GM18519 (cell line): ENCODE measurements around the gene ADK.
"Not testable (repeated sequence)": the region's sequence is repeated elsewhere in the genome, so short reads cannot be mapped to it uniquely, and the experiment has no call there.

Experiments used
- ATAC-seq: cut with Tn5 transposase; IDR thresholded peaks from one replicate; pipeline ENCODE4 v1.9.1; 2021; ENCODE audit warnings: mild to moderate bottlenecking, moderate library complexity; ENCODE audit not compliant: unreplicated experiment, low FRiP score

Gene ADK

GRCh38 chr10:74292871-74293427, 141.9 kb downstream of the ADK start:
- no peak for ATAC-seq

- ATAC-seq: no peak
Measured at GRCh38 chr10:74293686-74294371, 142.8 kb downstream of the ADK start.

GRCh38 chr10:74297389-74298080, 146.5 kb downstream of the ADK start:
- ATAC-seq: no peak

- ATAC-seq: not testable (repeated sequence)
Measured at GRCh38 chr10:74300074-74300621, 149.1 kb downstream of the ADK start.

- no peak for ATAC-seq
Measured at GRCh38 chr10:74300666-74301065, 149.6 kb downstream of the ADK start.

- no peak for ATAC-seq
Measured at GRCh38 chr10:74305730-74306129, 154.7 kb downstream of the ADK start.

GRCh38 chr10:74306227-74306982, 155.4 kb downstream of the ADK start:
- no peak for ATAC-seq

GRCh38 chr10:74307061-74307651, 156.1 kb downstream of the ADK start:
- no peak for ATAC-seq

- no peak for ATAC-seq
Measured at GRCh38 chr10:74310652-74311257, 159.7 kb downstream of the ADK start.

- no peak for ATAC-seq
Measured at GRCh38 chr10:74314166-74314565, 163.1 kb downstream of the ADK start.

GRCh38 chr10:74320026-74320425, 169.0 kb downstream of the ADK start:
- ATAC-seq: no peak

GRCh38 chr10:74320717-74321116, 169.7 kb downstream of the ADK start:
- no peak for ATAC-seq

GRCh38 chr10:74322141-74322540, 171.1 kb downstream of the ADK start:
- ATAC-seq: no peak

- ATAC-seq: no peak
Measured at GRCh38 chr10:74322565-74322964, 171.5 kb downstream of the ADK start.

- no peak for ATAC-seq
Measured at GRCh38 chr10:74328388-74328787, 177.4 kb downstream of the ADK start.

GRCh38 chr10:74329873-74330272, 178.9 kb downstream of the ADK start:
- no peak for ATAC-seq

GRCh38 chr10:74330646-74331045, 179.6 kb downstream of the ADK start:
- ATAC-seq: no peak

- no peak for ATAC-seq
Measured at GRCh38 chr10:74332398-74332797, 181.4 kb downstream of the ADK start.

- no peak for ATAC-seq
Measured at GRCh38 chr10:74333174-74333573, 182.2 kb downstream of the ADK start.

- ATAC-seq: no peak
Measured at GRCh38 chr10:74334221-74334620, 183.2 kb downstream of the ADK start.
